Ascending aorta (tissue), 2 donors: ENCODE measurements around the gene KCNH3. TPM values are rescaled to one million over a fixed set of nuclear protein-coding genes. Genes with fewer than 3 reads are reported as not detected.

Source experiments
- DNase-seq, 2 donors: peaks; one replicate each; pipeline ENCODE4 v3.0.0-alpha.2; 2019; ENCODE audit warnings: low spot score in 2 of 2
- H3K27ac ChIP-seq, 2 donors: fragments of 200-600 bp; sonication (generic); one replicate each; pipeline ENCODE4 v1.5.1; 2016 to 2017; ENCODE audit warnings: mild to moderate bottlenecking in 1 of 2
- H3K27me3 ChIP-seq: fragments of 200-600 bp; sonication (generic); one replicate; pipeline ENCODE4 v1.5.1; 2017
- H3K36me3 ChIP-seq, 2 donors: fragments of 200-600 bp; sonication (generic); one replicate each; pipeline ENCODE4 v1.5.1; 2016
- H3K4me1 ChIP-seq, 2 donors: fragments of 200-600 bp; sonication (generic); one replicate each; pipeline ENCODE4 v1.5.1; 2016 to 2017; ENCODE audit warnings: mild to moderate bottlenecking in 1 of 2
- H3K4me3 ChIP-seq, 2 donors: fragments of 200-600 bp; sonication (generic); one replicate each; pipeline ENCODE4 v1.5.1; 2016 to 2017; ENCODE audit warnings: mild to moderate bottlenecking in 1 of 2
- H3K9me3 ChIP-seq, 2 donors: fragments of 200-600 bp; sonication (generic); one replicate each; pipeline ENCODE4 v1.5.1; 2016
- CTCF ChIP-seq, 3 experiments: fragments of 200-600 bp in 2 of 3; fragments of 450-650 bp in 1 of 3; sonication (generic) in 2 of 3; IDR thresholded peaks; one replicate each; pipeline ENCODE4 v1.5.1; 2016 to 2019; ENCODE audit warnings: antibody characterized with exemption in 3 of 3, mild to moderate bottlenecking in 1 of 3, moderate library complexity in 1 of 3
- intact Hi-C: fragments of 100-400 bp; cut with DNase I; formaldehyde crosslinking; loops from one replicate; pipeline ENCODE4 v1.15.1; 2023
- total RNA-seq: library from RNA; depleted of rRNA; stranded (reverse); fragments of >200 nt; gene quantifications from one replicate; pipeline ENCODE4 v1.1.0, GENCODE V29; 2016

The KCNH3 gene
- total RNA-seq, 1 donor from 2014 or later: not detected

GRCh38 chr12:49536526-49537071 lies 2.2 kb upstream of the KCNH3 start:
- no peak for TF ChIP-seq CTCF (IDR thresholded peaks at IDR 0.05)
- DNase-seq: no peak
- no peak overlapping the region for H3K4me3 ChIP-seq
- no peaks in the 10 kb centered on the region for H3K9me3 ChIP-seq
- H3K4me1 ChIP-seq: peaks cover 0 to 9% of the 10 kb centered on the region in 2 donors
- no peaks in the 10 kb centered on the region for H3K36me3 ChIP-seq
- H3K27ac ChIP-seq: no peak overlapping the region
- intact Hi-C loops: no loop called here
- peaks cover 5% of the 10 kb centered on the region for H3K27me3 ChIP-seq

- no peak for TF ChIP-seq CTCF (IDR thresholded peaks at IDR 0.05)
- intact Hi-C loops: no loop called here
- peak overlapping the region; percentile 51 to 72 for H3K4me3 ChIP-seq
- no peak overlapping the region for H3K27ac ChIP-seq
- H3K36me3 ChIP-seq: no peaks in the 10 kb centered on the region
- H3K9me3 ChIP-seq: no peaks in the 10 kb centered on the region
- no peak for DNase-seq
- H3K4me1 ChIP-seq: peaks cover 0 to 9% of the 10 kb centered on the region in 2 donors
- peaks cover 5% of the 10 kb centered on the region for H3K27me3 ChIP-seq
Observed at GRCh38 chr12:49537231-49537751, 1.5 kb upstream of the KCNH3 start.

GRCh38 chr12:49537752-49538509 lies 899 bp upstream of the KCNH3 start:
- intact Hi-C loops: no loop called here
- Histone ChIP-seq H3K4me1 (peaks cover 0 to 9% of the 10 kb centered on the region in 2 donors), H3K36me3 (no peaks in the 10 kb centered on the region), H3K4me3 (peak overlapping the region; percentile 51 to 72), H3K9me3 (no peaks in the 10 kb centered on the region), H3K27me3 (peaks cover 5% of the 10 kb centered on the region), H3K27ac (no peak overlapping the region)
- TF ChIP-seq CTCF (IDR thresholded peaks at IDR 0.05): no peak
- peak in 1 of 2 donors; percentile 63 for DNase-seq

- TF ChIP-seq CTCF (IDR thresholded peaks at IDR 0.05): no peak
- Histone ChIP-seq H3K27ac (no peak overlapping the region), H3K27me3 (peaks cover 5% of the 10 kb centered on the region), H3K4me3 (peak overlapping the region; percentile 51 to 72), H3K36me3 (no peaks in the 10 kb centered on the region), H3K9me3 (no peaks in the 10 kb centered on the region), H3K4me1 (peaks cover 0 to 9% of the 10 kb centered on the region in 2 donors)
- intact Hi-C loops: no loop called here
- DNase-seq: peak in 1 of 2 donors; percentile 46
Observed at GRCh38 chr12:49539406-49540228, 787 bp downstream of the KCNH3 start.

GRCh38 chr12:49540229-49541139 lies 1.7 kb downstream of the KCNH3 start:
- H3K27me3 ChIP-seq: peaks cover 5% of the 10 kb centered on the region
- intact Hi-C loops: no loop called here
- peak in 1 of 2 donors; percentile 61 for DNase-seq

More at GRCh38 chr12:49540229-49541139, 1.7 kb downstream of the KCNH3 start:
- TF ChIP-seq CTCF (IDR thresholded peaks at IDR 0.05): no peak
- no peak overlapping the region for H3K27ac ChIP-seq
- no peak overlapping the region for H3K4me3 ChIP-seq
- peaks cover 0 to 9% of the 10 kb centered on the region in 2 donors for H3K4me1 ChIP-seq
- no peaks in the 10 kb centered on the region for H3K36me3 ChIP-seq
- no peaks in the 10 kb centered on the region for H3K9me3 ChIP-seq
